HFFc6 (cell line): ENCODE results near the gene LAMA2. TPM values are rescaled to one million over a fixed set of nuclear protein-coding genes. Genes with fewer than 3 reads are reported as not detected.
A peak's percentile ranks its signal among the peaks of the same experiment; 100 is the strongest.

Source experiments
- DNase-seq: peaks from one replicate; pipeline ENCODE4 v3.0.0-alpha.2; 2018
- H3K27ac Mint-ChIP-seq: 2 replicates; pipeline ENCODE4 v1.8.0; 2020; ENCODE audit warnings: mild to moderate bottlenecking, mixed read lengths
- H3K27me3 Mint-ChIP-seq: 2 replicates; pipeline ENCODE4 v1.8.0; 2021; ENCODE audit warnings: mild to moderate bottlenecking, moderate library complexity, mixed read lengths; ENCODE audit not compliant: insufficient read depth
- H3K36me3 Mint-ChIP-seq: 2 replicates; pipeline ENCODE4 v1.8.0; 2021; ENCODE audit warnings: low read depth, mixed read lengths
- H3K4me1 Mint-ChIP-seq: 2 replicates; pipeline ENCODE4 v1.8.0; 2020; ENCODE audit warnings: low read depth, mixed read lengths
- H3K4me3 Mint-ChIP-seq: 2 replicates; pipeline ENCODE4 v1.8.0; 2020; ENCODE audit warnings: mild to moderate bottlenecking, moderate library complexity, mixed read lengths
- H3K9me3 Mint-ChIP-seq: 2 replicates; pipeline ENCODE4 v1.8.0; 2020; ENCODE audit warnings: mild to moderate bottlenecking, mixed read lengths
- total RNA-seq, 6 experiments: library from RNA; stranded (reverse); fragmentation: NEBNext Ultra II Directional; extraction: Animal tissue kit (Norgen Biotek cat#: 25700); gene quantifications; 2 replicates in 1 of 6; 3 replicates in 5 of 6; pipeline ENCODE4 v1.2.3, GENCODE V29; 2021
- TF ChIP-seq, protein P1 (sequence below): fragments of 200-600 bp; sonication (generic); IDR thresholded peaks from 2 replicates; pipeline ENCODE4 v1.5.0; 2021; ENCODE audit warnings: antibody characterized with exemption, mild to moderate bottlenecking

Gene LAMA2
- total RNA-seq, 6 experiments from 2014 or later, result 8.2 to 14.3 (median 10.5) TPM

DNA sequence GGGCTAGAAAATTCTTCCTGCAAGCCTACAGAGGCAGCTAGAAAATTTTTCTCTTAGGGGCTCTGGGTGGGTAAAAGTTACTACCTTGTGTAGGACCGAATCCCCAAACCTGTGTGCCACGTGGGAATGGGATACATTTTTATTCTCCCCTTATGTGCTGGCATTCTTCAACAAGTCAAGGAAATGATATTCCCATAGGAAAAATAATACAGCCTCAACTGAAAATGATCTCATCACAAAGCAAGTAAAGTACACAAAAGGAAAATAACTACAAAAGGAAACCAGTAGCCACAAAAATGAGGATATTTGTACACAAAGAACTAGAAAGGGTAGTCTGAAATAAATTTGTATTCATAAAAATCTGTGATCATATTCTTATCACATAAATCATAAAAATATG, 298.1 kb downstream of the LAMA2 start:
- no peak for DNase-seq
- Mint-ChIP-seq H3K27me3 (no peaks in the 10 kb centered on the region), H3K9me3 (no peaks in the 10 kb centered on the region), H3K4me3 (no peak overlapping the region), H3K4me1 (peaks cover 45% of the 10 kb centered on the region), H3K27ac (no peak overlapping the region), H3K36me3 (no peaks in the 10 kb centered on the region)
- TF ChIP-seq, protein P1, sequence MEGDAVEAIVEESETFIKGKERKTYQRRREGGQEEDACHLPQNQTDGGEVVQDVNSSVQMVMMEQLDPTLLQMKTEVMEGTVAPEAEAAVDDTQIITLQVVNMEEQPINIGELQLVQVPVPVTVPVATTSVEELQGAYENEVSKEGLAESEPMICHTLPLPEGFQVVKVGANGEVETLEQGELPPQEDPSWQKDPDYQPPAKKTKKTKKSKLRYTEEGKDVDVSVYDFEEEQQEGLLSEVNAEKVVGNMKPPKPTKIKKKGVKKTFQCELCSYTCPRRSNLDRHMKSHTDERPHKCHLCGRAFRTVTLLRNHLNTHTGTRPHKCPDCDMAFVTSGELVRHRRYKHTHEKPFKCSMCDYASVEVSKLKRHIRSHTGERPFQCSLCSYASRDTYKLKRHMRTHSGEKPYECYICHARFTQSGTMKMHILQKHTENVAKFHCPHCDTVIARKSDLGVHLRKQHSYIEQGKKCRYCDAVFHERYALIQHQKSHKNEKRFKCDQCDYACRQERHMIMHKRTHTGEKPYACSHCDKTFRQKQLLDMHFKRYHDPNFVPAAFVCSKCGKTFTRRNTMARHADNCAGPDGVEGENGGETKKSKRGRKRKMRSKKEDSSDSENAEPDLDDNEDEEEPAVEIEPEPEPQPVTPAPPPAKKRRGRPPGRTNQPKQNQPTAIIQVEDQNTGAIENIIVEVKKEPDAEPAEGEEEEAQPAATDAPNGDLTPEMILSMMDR, result no peak

DNA sequence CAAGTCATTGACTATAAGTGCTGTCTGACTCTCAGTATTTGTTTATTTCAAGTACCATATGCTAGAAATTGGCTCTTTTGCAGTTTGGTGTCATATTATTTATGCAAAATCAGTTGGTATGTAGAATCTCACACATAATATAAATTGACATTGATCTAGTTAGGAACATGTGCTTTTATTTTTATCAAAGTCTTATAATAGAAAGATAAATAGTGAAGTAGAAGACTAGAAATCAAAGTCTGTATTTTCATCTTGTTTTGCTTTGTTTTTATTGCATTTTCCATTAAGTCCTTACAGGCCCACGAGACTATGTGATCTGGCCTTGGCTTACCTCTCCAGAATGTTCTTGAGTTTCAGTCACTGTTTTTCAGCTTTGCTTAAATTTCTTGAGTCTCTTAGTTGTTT, 300.3 kb downstream of the LAMA2 start:
- Mint-ChIP-seq H3K36me3 (no peaks in the 10 kb centered on the region), H3K4me1 (peaks cover 65% of the 10 kb centered on the region), H3K9me3 (no peaks in the 10 kb centered on the region), H3K27me3 (no peaks in the 10 kb centered on the region), H3K4me3 (peak overlapping the region; percentile 70), H3K27ac (peak overlapping the region; percentile 87)
- no peak for DNase-seq
- TF ChIP-seq, protein P1, result no peak

DNA sequence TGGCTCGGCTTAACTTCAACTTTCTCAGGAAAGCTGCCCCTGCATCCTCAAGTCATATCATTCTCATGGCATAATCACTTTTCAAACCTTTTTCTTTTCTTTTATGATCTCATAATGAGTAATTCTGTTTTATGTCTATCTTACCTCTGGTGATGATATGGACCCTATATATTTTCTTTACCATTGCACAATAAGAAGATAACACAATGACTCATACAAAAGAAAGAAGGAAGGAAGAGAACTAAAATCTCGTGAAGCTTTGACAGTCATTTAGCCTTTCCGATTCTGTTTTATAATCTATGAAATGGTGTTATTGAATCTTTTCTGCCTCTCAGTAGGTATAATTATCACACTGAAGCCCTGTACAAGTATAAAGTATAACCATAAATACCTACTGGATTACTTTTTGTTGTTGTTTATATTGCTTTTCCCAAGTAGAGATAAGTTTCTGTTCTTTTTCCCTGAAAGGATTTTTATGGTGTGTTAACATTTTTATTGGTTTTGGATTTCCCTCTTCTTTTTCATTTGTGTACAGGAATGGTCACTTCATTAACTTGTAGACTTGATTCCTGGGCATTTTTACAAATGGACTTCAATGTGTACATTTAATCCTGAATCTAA, 300.9 kb downstream of the LAMA2 start:
- TF ChIP-seq, protein P1, result no peak
- H3K4me3 Mint-ChIP-seq, result peak overlapping the region; percentile 70
- DNase-seq, result peak; percentile 34
- H3K9me3 Mint-ChIP-seq, result no peaks in the 10 kb centered on the region
- H3K36me3 Mint-ChIP-seq, result no peaks in the 10 kb centered on the region
- peaks cover 71% of the 10 kb centered on the region for H3K4me1 Mint-ChIP-seq
- no peaks in the 10 kb centered on the region for H3K27me3 Mint-ChIP-seq
- peak overlapping the region; percentile 87 for H3K27ac Mint-ChIP-seq

DNA sequence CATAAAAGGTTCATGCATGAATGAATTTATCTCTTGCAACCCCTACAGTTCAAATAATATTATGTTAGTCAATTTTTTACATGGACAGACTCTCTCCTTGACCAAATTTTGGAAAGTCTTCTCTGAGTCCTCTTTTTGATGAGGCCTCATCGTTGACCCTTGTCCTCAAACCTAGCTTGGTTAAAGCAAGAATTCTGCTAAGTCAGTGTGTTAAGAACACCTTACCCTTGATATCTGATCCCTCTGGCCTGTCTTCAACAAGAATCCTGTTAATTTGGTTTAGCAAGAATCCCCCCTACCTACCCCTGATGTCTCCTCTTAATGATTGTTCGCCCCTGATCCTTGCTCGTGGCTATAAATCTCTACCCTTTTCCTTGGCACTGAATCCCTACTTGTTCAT, 301.4 kb downstream of the LAMA2 start:
- TF ChIP-seq, protein P1, result no peak
- no peak for DNase-seq
- peak overlapping the region; percentile 70; the same call in 1 of the 2 replicates for H3K4me3 Mint-ChIP-seq
- no peaks in the 10 kb centered on the region for H3K36me3 Mint-ChIP-seq
- peaks cover 76% of the 10 kb centered on the region for H3K4me1 Mint-ChIP-seq
- H3K27ac Mint-ChIP-seq, result peak overlapping the region; percentile 87
- no peaks in the 10 kb centered on the region for H3K9me3 Mint-ChIP-seq
- H3K27me3 Mint-ChIP-seq, result no peaks in the 10 kb centered on the region

DNA sequence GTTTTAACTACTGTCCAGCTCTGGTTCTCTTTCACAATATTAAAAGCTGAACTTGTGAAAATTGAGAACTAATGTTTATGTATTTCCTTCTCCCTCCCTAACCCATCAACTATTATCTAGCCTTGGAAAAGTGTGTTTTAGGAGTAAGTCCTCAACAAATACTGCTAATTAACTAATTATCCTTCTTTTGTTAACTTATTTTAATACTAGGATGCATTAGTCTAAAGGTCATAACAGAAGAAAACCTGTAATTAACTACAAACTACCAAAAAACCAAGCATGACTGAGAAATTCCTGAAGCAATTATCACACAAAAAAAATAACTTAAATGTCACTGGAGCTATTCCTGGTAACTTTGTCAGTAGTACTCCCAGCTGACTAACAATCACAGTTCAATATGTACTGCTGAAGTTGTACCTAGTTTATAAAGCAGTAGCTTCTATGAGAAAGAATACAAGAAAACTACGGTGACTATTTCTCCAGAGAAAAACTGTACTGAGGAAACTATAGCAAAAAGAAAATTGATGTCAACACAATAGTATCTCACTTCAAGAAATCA, 301.9 kb downstream of the LAMA2 start:
- peak overlapping the region; percentile 87 for H3K27ac Mint-ChIP-seq
- H3K36me3 Mint-ChIP-seq, result no peaks in the 10 kb centered on the region
- DNase-seq, result peak; percentile 17
- H3K9me3 Mint-ChIP-seq, result no peaks in the 10 kb centered on the region
- TF ChIP-seq, protein P1, result no peak
- peaks cover 82% of the 10 kb centered on the region for H3K4me1 Mint-ChIP-seq
- H3K27me3 Mint-ChIP-seq, result no peaks in the 10 kb centered on the region
- H3K4me3 Mint-ChIP-seq, result peak overlapping the region; percentile 70
